Left cardiac atrium (tissue), 4 donors: Measurements from ENCODE around the gene PTPRS. TPM values are rescaled to one million over a fixed set of nuclear protein-coding genes. Genes with fewer than 3 reads are reported as not detected.
A peak's percentile ranks its signal among the peaks of the same experiment; 100 is the strongest.

ENCODE experiments used
- ATAC-seq, 2 donors: fragments of 200-7000 bp; cut with Tn5 transposase; one replicate each; pipeline ENCODE4 v1.9.1; 2020; ENCODE audit warnings: mild to moderate bottlenecking in 2 of 2, moderate library complexity in 2 of 2
- DNase-seq: peaks from one replicate; pipeline ENCODE4 v3.0.0-alpha.2; 2020
- intact Hi-C, 2 donors: fragments of 100-400 bp; cut with DNase I; formaldehyde crosslinking; loops; one replicate each; pipeline versions ENCODE4 v1.14.1 to v1.15.1; 2022 to 2023
- total RNA-seq, 2 donors: library from RNA; stranded (reverse); fragmentation: NEBNext Ultra II Directional; extraction: Animal tissue kit (Norgen Biotek cat#: 25700); gene quantifications; one replicate each; pipeline ENCODE4 v1.2.1, GENCODE V29; 2021
- donor health status: DM: no; HTN: yes; CAD: no.
- donor health status: DM: no; HTN: yes; CAD: no; lungs with severe emphysema.
- donor health status: DM: yes; HTN: yes; CAD: no.
- donor health status: Dilated cardiomyopathy.

Gene PTPRS
- total RNA-seq, 2 donors from 2014 or later: 95.6 to 130 TPM

DNA sequence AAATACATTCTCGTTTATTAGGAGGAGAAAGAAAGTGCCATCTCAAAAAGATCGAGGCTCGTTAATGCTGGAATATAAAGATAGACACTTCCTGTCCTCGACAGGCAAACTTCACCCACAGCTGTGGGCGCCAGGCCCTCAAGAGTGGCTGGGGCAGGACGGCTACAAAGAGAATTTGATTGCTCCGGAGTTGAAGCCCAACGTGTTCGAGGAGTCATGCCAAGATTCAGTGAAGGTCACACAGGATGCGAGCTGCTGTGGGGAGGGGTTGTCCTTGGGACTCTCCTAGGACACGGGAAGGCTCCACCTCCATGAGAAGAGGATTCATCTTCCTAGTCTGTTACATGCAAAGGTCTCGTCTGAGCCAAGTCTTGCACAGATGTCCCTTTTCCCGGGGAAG, 16.3 kb upstream of the PTPRS start:
- intact Hi-C loops: no loop called here

DNA sequence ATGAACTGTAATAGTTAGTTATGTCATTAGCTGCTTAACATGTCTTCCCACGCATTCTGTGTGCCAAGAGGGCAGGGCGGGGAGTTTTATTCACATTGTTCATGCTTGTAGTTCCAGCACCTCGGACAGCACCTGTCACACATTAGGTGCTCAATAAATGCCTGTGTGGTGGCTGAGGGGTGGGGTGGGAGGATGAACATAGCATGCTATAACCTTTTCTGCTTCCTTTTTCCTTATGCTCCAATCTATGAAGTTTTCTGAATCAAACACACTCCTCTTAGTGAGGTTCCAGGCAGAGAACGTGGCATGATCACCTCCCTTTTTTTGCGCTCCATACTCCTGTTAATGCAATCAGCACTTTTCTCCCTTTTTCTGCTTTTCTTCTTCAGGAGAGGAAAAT, 15.8 kb upstream of the PTPRS start:
- intact Hi-C loops: no loop called here
- ATAC-seq: no peak
- DNase-seq: no peak

More for the DNA sequence above, 16.3 kb upstream of the PTPRS start:
- DNase-seq (no peak), ATAC-seq (no peak)

GRCh38 chr19:5355693-5356092, 15.1 kb upstream of the PTPRS start:
- DNase-seq (no peak), ATAC-seq (no peak)
- intact Hi-C loops: no loop called here

DNA sequence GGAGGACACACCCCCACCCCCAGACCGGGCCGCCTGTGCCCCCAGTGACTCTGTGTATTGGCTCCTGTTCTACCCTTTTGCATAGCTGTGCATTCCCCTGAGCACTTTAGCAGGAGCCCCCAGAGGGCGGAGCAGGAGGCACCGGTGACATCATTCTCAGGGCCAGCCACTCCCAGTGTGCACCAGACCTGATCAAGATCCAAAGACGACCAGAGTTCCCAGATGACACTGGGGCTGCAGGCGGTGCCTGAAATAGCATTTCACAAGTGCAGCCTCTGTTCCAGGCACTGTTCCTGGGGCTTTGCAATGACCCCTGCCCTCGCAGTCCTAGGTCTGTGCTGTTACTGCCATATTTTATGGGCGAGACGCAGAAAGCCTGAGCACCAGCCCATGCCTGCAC, 14.5 kb upstream of the PTPRS start:
- intact Hi-C loops: no loop called here
- ATAC-seq (peak in 1 of 2 donors; percentile 50), DNase-seq (no peak)

GRCh38 chr19:5354403-5354802, 13.8 kb upstream of the PTPRS start:
- no peak for DNase-seq
- intact Hi-C loops: no loop called here
- ATAC-seq: peak in 1 of 2 donors; percentile 47

DNA sequence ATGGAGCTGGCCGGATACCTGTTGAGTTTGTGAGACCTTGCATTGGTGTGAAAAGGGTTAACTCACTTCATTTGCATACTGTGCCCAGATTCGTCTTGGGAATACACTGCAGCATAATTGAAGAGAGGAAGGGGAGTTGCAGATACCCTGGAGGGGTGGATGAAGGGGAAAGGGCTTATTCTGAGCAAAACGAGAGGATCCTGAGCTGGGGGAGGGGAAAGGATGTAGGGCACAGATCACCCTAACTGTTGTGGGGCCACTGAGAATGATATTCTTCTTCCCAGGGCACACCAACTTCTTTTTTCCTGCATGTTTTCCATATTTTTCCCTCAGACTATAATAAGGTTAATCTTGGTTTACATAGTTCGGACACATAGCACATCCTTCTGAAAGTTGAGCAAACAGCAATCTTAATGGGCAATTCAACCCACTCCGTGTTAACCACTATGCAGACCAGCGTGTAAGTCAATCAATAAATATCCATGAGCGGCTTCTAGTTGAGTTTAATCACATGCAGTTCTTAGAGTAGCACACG, 11.7 kb upstream of the PTPRS start:
- DNase-seq (no peak), ATAC-seq (no peak)
- intact Hi-C loops: no loop called here

DNA sequence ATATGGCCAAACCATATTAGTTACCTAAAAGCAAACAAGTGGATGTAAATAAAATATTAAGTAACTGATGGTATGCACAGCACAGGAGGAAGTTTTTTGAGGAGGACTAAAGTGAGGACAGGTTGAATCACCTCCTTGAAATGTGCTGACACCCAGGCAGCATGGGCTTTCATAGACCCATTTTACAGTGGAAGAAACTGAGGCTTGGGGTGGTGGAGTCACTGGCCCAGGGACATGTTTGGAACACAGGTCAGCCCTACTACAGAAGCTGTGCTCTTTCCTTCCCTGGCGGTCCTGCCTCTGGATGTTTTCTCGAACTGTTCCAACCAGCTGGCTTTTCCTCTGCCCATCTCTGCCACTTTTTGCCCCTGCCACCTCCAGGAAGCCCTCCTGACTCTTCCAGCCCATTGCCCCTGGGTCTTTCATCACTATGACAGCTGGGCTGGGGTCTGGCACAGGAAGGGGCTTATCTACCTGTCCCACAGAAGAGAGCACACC, 11.2 kb upstream of the PTPRS start:
- intact Hi-C loops: no loop called here
- DNase-seq (no peak), ATAC-seq (no peak)

- intact Hi-C loops: no loop called here
- no peak for DNase-seq
- no peak for ATAC-seq
Measured at GRCh38 chr19:5349041-5349440, 8.4 kb upstream of the PTPRS start.

GRCh38 chr19:5345895-5346386, 5.3 kb upstream of the PTPRS start:
- ATAC-seq: peak in 1 of 2 donors; percentile 16
- intact Hi-C loops: no loop called here
- no peak for DNase-seq

DNA sequence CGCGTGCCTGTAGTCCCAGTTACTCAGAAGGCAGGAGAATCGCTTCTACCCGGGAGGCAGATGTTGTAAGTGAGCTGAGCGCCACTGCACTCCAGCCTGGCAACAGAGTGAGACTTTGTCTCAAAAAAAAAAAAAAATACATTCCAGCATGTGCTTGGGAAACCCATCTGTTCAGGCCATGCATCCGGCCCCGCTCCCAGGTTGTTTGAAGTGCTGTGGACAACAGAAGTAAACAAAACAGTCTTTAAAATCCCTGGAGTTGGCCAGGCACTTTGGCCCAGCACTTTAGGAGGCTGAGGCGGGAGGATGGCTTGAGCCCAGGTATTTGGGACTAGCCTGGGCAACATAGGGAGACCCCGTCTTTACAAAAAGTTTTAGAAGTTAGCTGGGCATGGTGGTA, 3.2 kb upstream of the PTPRS start:
- ATAC-seq: no peak
- no peak for DNase-seq
- intact Hi-C loops: no loop called here

DNA sequence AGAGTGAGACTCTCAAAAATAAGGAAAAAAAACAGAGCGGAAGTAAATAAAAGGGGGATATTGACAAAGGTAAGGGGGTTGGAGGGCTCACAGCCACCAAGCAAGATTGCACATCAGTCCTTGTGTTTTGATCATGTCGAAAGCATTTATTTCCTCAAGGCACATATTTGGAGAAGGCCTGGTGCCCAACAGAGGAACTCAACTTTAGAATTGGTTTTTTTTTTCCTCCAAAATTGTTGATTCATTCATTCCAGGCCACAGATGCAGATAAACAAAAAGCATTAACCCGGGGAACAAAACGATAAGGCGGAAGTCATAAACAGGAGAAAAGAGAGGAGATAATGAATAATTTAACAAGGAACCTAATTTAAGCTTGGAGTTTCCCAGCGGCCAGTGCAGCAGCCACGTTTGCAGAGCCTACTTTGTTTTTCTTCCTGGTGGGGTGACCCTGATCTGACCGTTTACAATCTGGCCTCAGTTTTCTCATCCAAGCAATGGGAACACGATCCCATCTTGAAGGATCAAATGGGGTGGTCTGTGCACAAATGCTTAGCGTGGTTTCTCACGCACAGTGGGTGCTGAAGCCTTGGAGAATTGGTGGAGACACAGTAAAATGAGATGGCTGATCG, 2.1 kb upstream of the PTPRS start:
- intact Hi-C loops: no loop called here
- DNase-seq (no peak), ATAC-seq (no peak)

DNA sequence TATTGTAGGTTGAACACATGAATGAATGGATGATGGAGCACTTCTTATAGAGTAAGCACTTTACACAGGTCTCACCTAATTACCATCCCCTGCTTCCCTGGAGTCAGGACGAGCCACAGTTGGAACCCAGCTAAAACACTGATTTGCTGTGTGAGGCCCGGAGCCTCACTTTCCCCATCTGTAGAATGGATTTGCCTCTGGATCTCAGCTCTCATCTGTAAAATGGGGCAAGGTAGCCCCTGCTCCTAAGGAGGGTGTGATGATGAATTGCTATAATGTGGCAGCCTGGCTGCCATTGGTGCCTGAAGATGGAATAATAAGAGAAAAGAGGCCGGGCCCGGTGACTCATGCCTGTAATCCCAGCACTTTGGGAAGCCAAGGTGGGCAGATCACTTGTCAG, 1.4 kb upstream of the PTPRS start:
- intact Hi-C loops: no loop called here
- DNase-seq: no peak

GRCh38 chr19:5341448-5341820, 822 bp upstream of the PTPRS start:
- DNase-seq: no peak
- ATAC-seq: no peak
- intact Hi-C loops: no loop called here

More for the DNA sequence above, 1.4 kb upstream of the PTPRS start:
- no peak for ATAC-seq

GRCh38 chr19:5339950-5340636, 519 bp downstream of the PTPRS start:
- DNase-seq (peak; percentile 36), ATAC-seq (peak; percentile 51 to 67)
- intact Hi-C loops: no loop called here

DNA sequence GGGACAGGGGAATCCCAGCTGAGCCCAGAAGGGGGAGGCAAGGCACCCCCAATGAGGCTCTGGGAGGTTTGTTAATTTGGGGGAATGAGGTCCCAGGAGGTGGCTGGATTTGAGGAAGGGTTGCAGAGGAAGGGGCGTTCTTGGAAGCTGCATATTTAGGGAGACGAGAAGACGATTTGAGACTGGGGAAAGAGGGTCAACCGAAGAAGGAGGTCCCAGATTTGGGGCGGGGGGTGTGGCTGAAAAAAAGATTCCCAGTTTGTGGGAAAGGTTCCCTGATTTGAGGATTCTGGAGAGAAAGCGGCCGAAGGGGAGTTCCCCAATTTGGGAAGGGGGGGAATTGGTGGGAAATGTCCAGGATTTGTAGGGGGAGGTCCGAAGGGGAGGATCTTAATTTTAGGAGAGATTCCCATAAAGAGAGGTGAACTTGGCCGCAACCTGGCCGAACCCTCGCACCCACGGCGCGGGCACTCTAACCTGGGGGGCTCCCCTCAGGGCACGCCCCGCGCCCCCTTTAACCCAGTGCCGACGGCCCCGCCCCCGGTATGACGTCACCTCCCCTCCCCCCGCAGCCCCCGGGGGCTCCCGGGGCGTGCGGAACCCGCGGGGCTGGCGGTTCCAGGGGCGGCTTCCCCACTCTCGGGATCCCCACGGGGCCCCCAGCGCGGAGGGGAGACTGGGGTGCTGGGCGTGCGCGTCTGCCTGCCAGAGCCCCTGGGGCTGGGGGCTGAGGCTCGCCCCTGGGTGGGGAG, 1.2 kb downstream of the PTPRS start:
- DNase-seq (no peak), ATAC-seq (peak in 1 of 2 donors; percentile 10)
- intact Hi-C loops: no loop called here

GRCh38 chr19:5338656-5339197, 1.9 kb downstream of the PTPRS start:
- DNase-seq (no peak), ATAC-seq (no peak)
- intact Hi-C loops: no loop called here

- ATAC-seq: no peak
Measured at GRCh38 chr19:5337708-5338655, 2.6 kb downstream of the PTPRS start.

GRCh38 chr19:5337126-5337525, 3.5 kb downstream of the PTPRS start:
- ATAC-seq (no peak), DNase-seq (no peak)
- intact Hi-C loops: no loop called here

More at GRCh38 chr19:5337708-5338655, 2.6 kb downstream of the PTPRS start:
- no peak for DNase-seq
- intact Hi-C loops: no loop called here
